Central memory CD8-positive, alpha-beta T cell (primary cell): ENCODE results near the gene EXOC6B.
"Not testable (repeated sequence)": the region's sequence is repeated elsewhere in the genome, so short reads cannot be mapped to it uniquely, and the experiment has no call there.

ENCODE experiments used
- ATAC-seq: fragments of 150-1000 bp; cut with Tn5 transposase; replicated peaks from 2 replicates; pipeline ENCODE4 v1.10.0; 2022; ENCODE audit warnings: mild to moderate bottlenecking, moderate FRiP score, moderate number of reproducible peaks; ENCODE audit not compliant: poor library complexity, severe bottlenecking; ENCODE audit errors: extremely low read depth
- DNase-seq, 2 donors: peaks; one replicate each; pipeline ENCODE4 v3.0.0; 2021; ENCODE audit warnings: low spot score in 2 of 2
- H3K27ac Mint-ChIP-seq: one replicate; pipeline ENCODE4 v1.8.0; 2022; ENCODE audit warnings: low read depth, mild to moderate bottlenecking, moderate library complexity, mixed read lengths
- H3K27me3 Mint-ChIP-seq: one replicate; pipeline ENCODE4 v1.8.0; 2022; ENCODE audit warnings: mixed read lengths
- H3K36me3 Mint-ChIP-seq: one replicate; pipeline ENCODE4 v1.8.0; 2022; ENCODE audit warnings: mild to moderate bottlenecking, moderate library complexity, mixed read lengths; ENCODE audit not compliant: insufficient read depth
- H3K4me1 Mint-ChIP-seq: one replicate; pipeline ENCODE4 v1.8.0; 2022; ENCODE audit warnings: mixed read lengths
- H3K4me3 Mint-ChIP-seq: one replicate; pipeline ENCODE4 v1.8.0; 2022; ENCODE audit warnings: mild to moderate bottlenecking, moderate library complexity, mixed read lengths
- H3K9me3 Mint-ChIP-seq: one replicate; pipeline ENCODE4 v1.8.0; 2022; ENCODE audit warnings: mixed read lengths

The EXOC6B gene

GRCh38 chr2:72524071-72524470, 301.8 kb downstream of the EXOC6B start:
- DNase-seq (no peak), ATAC-seq (no peak)
- H3K27me3 Mint-ChIP-seq: no peaks in the 10 kb centered on the region
- no peak overlapping the region for H3K27ac Mint-ChIP-seq
- H3K36me3 Mint-ChIP-seq: no peaks in the 10 kb centered on the region
- no peaks in the 10 kb centered on the region for H3K4me1 Mint-ChIP-seq
- H3K9me3 Mint-ChIP-seq: no peaks in the 10 kb centered on the region
- H3K4me3 Mint-ChIP-seq: no peak overlapping the region

DNA sequence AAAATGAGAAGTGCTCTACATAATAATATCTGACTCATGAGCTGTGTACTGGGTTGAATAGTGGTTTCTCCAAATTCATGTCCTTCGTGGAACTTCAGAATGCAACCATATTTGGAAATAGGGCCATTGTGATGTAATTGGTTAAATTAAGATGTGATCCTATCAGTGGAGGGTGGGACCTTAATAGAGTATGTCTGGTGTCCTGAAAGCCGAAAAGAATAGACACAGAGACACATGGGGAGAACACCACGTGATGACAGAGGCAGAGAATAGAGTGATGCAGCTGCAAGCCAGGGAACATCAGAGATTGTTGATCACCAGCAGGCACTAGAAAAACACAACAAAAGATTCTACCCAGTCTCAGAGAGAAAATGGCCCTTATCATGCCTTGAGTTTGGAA, 310.1 kb downstream of the EXOC6B start:
- no peaks in the 10 kb centered on the region for H3K9me3 Mint-ChIP-seq
- no peak overlapping the region for H3K4me3 Mint-ChIP-seq
- H3K27ac Mint-ChIP-seq: no peak overlapping the region
- ATAC-seq (no peak), DNase-seq (no peak)
- H3K27me3 Mint-ChIP-seq: no peaks in the 10 kb centered on the region
- H3K36me3 Mint-ChIP-seq: no peaks in the 10 kb centered on the region
- H3K4me1 Mint-ChIP-seq: no peaks in the 10 kb centered on the region

- DNase-seq (no peak), ATAC-seq (no peak)
- H3K36me3 Mint-ChIP-seq: no peaks in the 10 kb centered on the region
- H3K9me3 Mint-ChIP-seq: no peaks in the 10 kb centered on the region
- H3K4me3 Mint-ChIP-seq: no peak overlapping the region
- no peaks in the 10 kb centered on the region for H3K27me3 Mint-ChIP-seq
- no peaks in the 10 kb centered on the region for H3K4me1 Mint-ChIP-seq
- H3K27ac Mint-ChIP-seq: no peak overlapping the region
Measured at GRCh38 chr2:72513011-72513410, 312.8 kb downstream of the EXOC6B start.

GRCh38 chr2:72512376-72512775, 313.5 kb downstream of the EXOC6B start:
- ATAC-seq: no peak
- H3K36me3 Mint-ChIP-seq: no peaks in the 10 kb centered on the region
- no peaks in the 10 kb centered on the region for H3K9me3 Mint-ChIP-seq
- DNase-seq: no peak
- no peak overlapping the region for H3K27ac Mint-ChIP-seq
- H3K27me3 Mint-ChIP-seq: no peaks in the 10 kb centered on the region
- no peak overlapping the region for H3K4me3 Mint-ChIP-seq
- H3K4me1 Mint-ChIP-seq: no peaks in the 10 kb centered on the region

- Mint-ChIP-seq H3K27ac (no peak overlapping the region), H3K4me3 (no peak overlapping the region), H3K4me1 (no peaks in the 10 kb centered on the region), H3K36me3 (no peaks in the 10 kb centered on the region), H3K27me3 (no peaks in the 10 kb centered on the region), H3K9me3 (no peaks in the 10 kb centered on the region)
- ATAC-seq: no peak
- DNase-seq: no peak
Measured at GRCh38 chr2:72511906-72512305, 313.9 kb downstream of the EXOC6B start.

- H3K27me3 Mint-ChIP-seq: no peaks in the 10 kb centered on the region
- no peaks in the 10 kb centered on the region for H3K9me3 Mint-ChIP-seq
- H3K4me3 Mint-ChIP-seq: no peak overlapping the region
- ATAC-seq (no peak), DNase-seq (no peak)
- H3K4me1 Mint-ChIP-seq: no peaks in the 10 kb centered on the region
- H3K27ac Mint-ChIP-seq: no peak overlapping the region
- H3K36me3 Mint-ChIP-seq: peaks cover 3% of the 10 kb centered on the region
Measured at GRCh38 chr2:72497763-72498162, 328.1 kb downstream of the EXOC6B start.

DNA sequence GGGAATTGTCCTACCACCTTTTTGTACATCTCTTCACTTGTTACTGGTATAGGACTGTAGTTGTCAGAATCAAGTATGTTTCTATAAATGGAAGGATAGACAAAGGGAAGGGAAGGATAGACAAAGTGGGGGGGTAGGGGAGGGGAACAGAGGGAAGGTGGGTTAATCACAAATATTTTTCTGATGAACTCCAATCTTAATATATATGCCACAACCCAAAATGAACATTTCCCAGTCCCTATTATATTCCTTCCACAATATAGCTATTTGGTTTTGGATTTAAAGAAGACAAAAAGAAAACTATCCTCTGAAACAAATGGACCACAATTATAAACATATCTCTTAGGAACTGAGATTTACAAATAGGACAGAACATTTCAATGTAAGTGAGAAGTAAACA, 329.4 kb downstream of the EXOC6B start:
- Mint-ChIP-seq H3K27me3 (no peaks in the 10 kb centered on the region), H3K4me3 (no peak overlapping the region), H3K9me3 (no peaks in the 10 kb centered on the region), H3K27ac (no peak overlapping the region), H3K36me3 (peaks cover 3% of the 10 kb centered on the region), H3K4me1 (no peaks in the 10 kb centered on the region)
- DNase-seq: no peak
- ATAC-seq: no peak

GRCh38 chr2:72494392-72494791, 331.4 kb downstream of the EXOC6B start:
- Mint-ChIP-seq H3K27me3 (no peaks in the 10 kb centered on the region), H3K4me3 (no peak overlapping the region), H3K4me1 (no peaks in the 10 kb centered on the region), H3K36me3 (peaks cover 4% of the 10 kb centered on the region), H3K9me3 (no peaks in the 10 kb centered on the region), H3K27ac (no peak overlapping the region)
- DNase-seq: no peak
- ATAC-seq: no peak

DNA sequence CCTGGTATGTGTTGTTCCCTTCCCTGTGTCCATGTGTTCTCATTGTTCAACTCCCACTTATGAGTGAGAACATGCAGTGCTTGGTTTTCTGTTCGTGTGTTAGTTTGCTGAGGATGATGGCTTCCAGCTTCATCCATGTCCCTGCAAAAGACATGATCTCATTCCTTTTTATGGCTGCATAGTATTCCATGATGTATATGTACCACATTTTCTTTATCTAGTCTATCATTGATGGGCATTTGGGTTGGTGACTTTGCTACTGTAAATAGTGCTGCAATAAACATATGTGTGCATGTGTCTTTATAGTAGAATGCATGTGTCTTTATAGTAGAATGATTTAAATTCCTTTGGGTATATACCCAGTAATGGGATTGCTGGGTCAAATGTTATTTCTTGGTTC, 341.2 kb downstream of the EXOC6B start:
- not testable (repeated sequence) for H3K27me3 Mint-ChIP-seq, ATAC-seq, H3K27ac Mint-ChIP-seq, H3K9me3 Mint-ChIP-seq, DNase-seq, H3K36me3 Mint-ChIP-seq, H3K4me3 Mint-ChIP-seq, H3K4me1 Mint-ChIP-seq

GRCh38 chr2:72483346-72483745, 342.5 kb downstream of the EXOC6B start:
- H3K9me3 Mint-ChIP-seq: no peaks in the 10 kb centered on the region
- ATAC-seq: no peak
- peaks cover 4% of the 10 kb centered on the region for H3K36me3 Mint-ChIP-seq
- no peak overlapping the region for H3K27ac Mint-ChIP-seq
- no peak overlapping the region for H3K4me3 Mint-ChIP-seq
- no peaks in the 10 kb centered on the region for H3K4me1 Mint-ChIP-seq
- H3K27me3 Mint-ChIP-seq: no peaks in the 10 kb centered on the region
- no peak for DNase-seq

- peaks cover 33% of the 10 kb centered on the region for H3K9me3 Mint-ChIP-seq
- H3K4me1 Mint-ChIP-seq: no peaks in the 10 kb centered on the region
- no peak overlapping the region for H3K4me3 Mint-ChIP-seq
- no peak for ATAC-seq
- H3K27ac Mint-ChIP-seq: no peak overlapping the region
- peaks cover 6% of the 10 kb centered on the region for H3K36me3 Mint-ChIP-seq
- H3K27me3 Mint-ChIP-seq: no peaks in the 10 kb centered on the region
- DNase-seq: no peak
Measured at GRCh38 chr2:72475246-72475645, 350.6 kb downstream of the EXOC6B start.

GRCh38 chr2:72457801-72458516, 367.9 kb downstream of the EXOC6B start:
- Mint-ChIP-seq H3K27ac (no peak overlapping the region), H3K36me3 (peaks cover 2% of the 10 kb centered on the region), H3K4me3 (no peak overlapping the region)

DNA sequence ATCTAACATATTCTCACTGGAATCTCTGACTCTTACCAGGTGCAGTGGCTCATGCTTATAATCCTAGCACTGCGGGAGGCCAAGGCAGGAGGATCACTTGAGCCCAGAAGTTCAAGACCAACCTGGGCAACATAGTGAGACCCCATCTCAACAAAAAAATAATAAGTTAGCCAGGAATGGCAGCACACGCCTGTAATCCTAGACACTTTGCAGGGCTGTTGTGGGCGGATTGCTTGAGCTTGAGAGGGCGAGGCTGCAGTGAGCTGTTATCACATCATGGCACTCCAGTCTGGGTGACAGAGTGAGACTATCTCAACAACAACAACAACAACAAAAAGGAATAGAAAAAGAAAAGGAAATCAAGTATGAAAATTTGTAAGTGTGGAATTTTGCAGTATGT, 371.6 kb downstream of the EXOC6B start:
- Mint-ChIP-seq H3K4me1 (no peaks in the 10 kb centered on the region), H3K9me3 (no peaks in the 10 kb centered on the region), H3K36me3 (peaks cover 2% of the 10 kb centered on the region), H3K4me3 (no peak overlapping the region), H3K27me3 (no peaks in the 10 kb centered on the region), H3K27ac (no peak overlapping the region)
- ATAC-seq (no peak), DNase-seq (no peak)

More at GRCh38 chr2:72457801-72458516, 367.9 kb downstream of the EXOC6B start:
- DNase-seq (no peak), ATAC-seq (no peak)
- no peaks in the 10 kb centered on the region for H3K27me3 Mint-ChIP-seq
- H3K9me3 Mint-ChIP-seq: no peaks in the 10 kb centered on the region
- no peaks in the 10 kb centered on the region for H3K4me1 Mint-ChIP-seq
